Mesenchymal stem cell (in vitro differentiated cells and primary cell): ENCODE results near the gene DMAP1.

ENCODE experiments used
- DNase-seq: peaks from one replicate; pipeline ENCODE4 v3.0.0-alpha.2; 2013
- H2AFZ ChIP-seq: one replicate; pipeline ENCODE4 v1.6.1; 2013; ENCODE audit warnings: low read depth, mild to moderate bottlenecking, control low read depth, inconsistent platforms, low read length, moderate library complexity
- H2AK5ac ChIP-seq: 2 replicates; pipeline ENCODE4 v1.6.1; 2013; ENCODE audit warnings: low read length, moderate library complexity, mild to moderate bottlenecking, inconsistent platforms; ENCODE audit not compliant: severe bottlenecking
- H2BK120ac ChIP-seq: one replicate; pipeline ENCODE4 v1.6.1; 2013; ENCODE audit warnings: low read depth, mild to moderate bottlenecking, inconsistent platforms, low read length, moderate library complexity
- H2BK12ac ChIP-seq, 2 experiments: one replicate each; pipeline ENCODE4 v1.6.1; 2013; ENCODE audit warnings: inconsistent platforms in 2 of 2, low read length in 2 of 2, mild to moderate bottlenecking in 2 of 2, moderate library complexity in 2 of 2, control low read depth in 1 of 2
- H2BK15ac ChIP-seq: one replicate; pipeline ENCODE4 v1.6.1; 2013; ENCODE audit warnings: mild to moderate bottlenecking, low read depth, inconsistent platforms; ENCODE audit not compliant: poor library complexity, severe bottlenecking
- H2BK5ac ChIP-seq: 2 replicates; pipeline ENCODE4 v1.6.1; 2013; ENCODE audit warnings: low read depth, mild to moderate bottlenecking, low read length, control low read depth, inconsistent platforms; ENCODE audit not compliant: poor library complexity, severe bottlenecking
- H3K14ac ChIP-seq, 2 experiments: one replicate each; pipeline ENCODE4 v1.6.1; 2013; ENCODE audit warnings: inconsistent platforms in 2 of 2, low read length in 2 of 2, control low read depth in 1 of 2, mild to moderate bottlenecking in 1 of 2, moderate library complexity in 1 of 2
- H3K18ac ChIP-seq, 2 experiments: one replicate each; pipeline ENCODE4 v1.6.1; 2013; ENCODE audit warnings: inconsistent platforms in 2 of 2, low read length in 2 of 2, control low read depth in 1 of 2, low read depth in 1 of 2, mild to moderate bottlenecking in 1 of 2
- H3K23ac ChIP-seq, 2 experiments: one replicate each; pipeline ENCODE4 v1.6.1; 2013; ENCODE audit warnings: inconsistent platforms in 2 of 2, low read length in 2 of 2, mild to moderate bottlenecking in 2 of 2, moderate library complexity in 2 of 2, control low read depth in 1 of 2
- H3K27ac ChIP-seq: 2 replicates; pipeline ENCODE4 v1.5.1; 2013; ENCODE audit warnings: mild to moderate bottlenecking, moderate library complexity, low read length, control low read depth, inconsistent platforms; ENCODE audit not compliant: poor library complexity, severe bottlenecking
- H3K27me3 ChIP-seq, 2 experiments: 2 replicates each; pipeline versions ENCODE4 v1.6.1 to v1.7.0; 2013; ENCODE audit warnings: low read length in 2 of 2, mild to moderate bottlenecking in 2 of 2, moderate library complexity in 2 of 2, control low read depth in 1 of 2, inconsistent platforms in 1 of 2; ENCODE audit not compliant: control insufficient read depth in 1 of 2, insufficient read depth in 1 of 2
- H3K36me3 ChIP-seq, 2 experiments: 2 replicates each; pipeline versions ENCODE4 v1.6.1 to v1.7.0; 2013; ENCODE audit warnings: low read length in 2 of 2, control low read depth in 1 of 2, inconsistent platforms in 1 of 2, low read depth in 1 of 2, mild to moderate bottlenecking in 1 of 2; ENCODE audit not compliant: insufficient read depth in 2 of 2, control insufficient read depth in 1 of 2
- H3K4ac ChIP-seq, 2 experiments: one replicate each; pipeline ENCODE4 v1.6.1; 2013; ENCODE audit warnings: inconsistent platforms in 2 of 2, low read length in 2 of 2, mild to moderate bottlenecking in 2 of 2, moderate library complexity in 2 of 2, control low read depth in 1 of 2, low read depth in 1 of 2
- H3K4me1 ChIP-seq: 2 replicates; pipeline ENCODE4 v1.6.1; 2013; ENCODE audit warnings: low read depth, low read length, control low read depth; ENCODE audit not compliant: control insufficient read depth, insufficient read depth
- H3K4me2 ChIP-seq: 2 replicates; pipeline ENCODE4 v1.6.1; 2013; ENCODE audit warnings: low read length, mild to moderate bottlenecking, inconsistent platforms; ENCODE audit not compliant: poor library complexity, severe bottlenecking
- H3K4me3 ChIP-seq, 2 experiments: 2 replicates each; pipeline versions ENCODE4 v1.5.1 to v1.7.0; 2013; ENCODE audit warnings: low read length in 2 of 2, mild to moderate bottlenecking in 2 of 2, control low read depth in 1 of 2, low read depth in 1 of 2; ENCODE audit not compliant: insufficient read depth in 1 of 2
- H3K79me1 ChIP-seq: replicated peaks from 2 replicates; pipeline ENCODE4 v1.6.1; 2013; ENCODE audit warnings: mild to moderate bottlenecking, control low read depth, low read length, inconsistent platforms; ENCODE audit not compliant: poor library complexity, severe bottlenecking
- H3K9ac ChIP-seq: 2 replicates; pipeline ENCODE4 v1.7.0; 2013; ENCODE audit warnings: mild to moderate bottlenecking, low read length, moderate library complexity
- H3K9me3 ChIP-seq: 2 replicates; pipeline ENCODE4 v1.7.0; 2013; ENCODE audit warnings: mild to moderate bottlenecking, low read length; ENCODE audit not compliant: control insufficient read depth
- H4K8ac ChIP-seq: one replicate; pipeline ENCODE4 v1.6.1; 2013; ENCODE audit warnings: inconsistent platforms, mild to moderate bottlenecking, low read length, moderate library complexity
- H4K91ac ChIP-seq: one replicate; pipeline ENCODE4 v1.6.1; 2013; ENCODE audit warnings: mild to moderate bottlenecking, low read length, inconsistent platforms
- whole genome bisulfite sequencing: methylation state at CpG from one replicate; pipeline ENCODE4 v1.1.7; 2013; ENCODE audit warnings: mixed read lengths; 5-methylcytosine and 5-hydroxymethylcytosine counted together

Gene DMAP1

GRCh38 chr1:44236490-44237272, 23.4 kb downstream of the DMAP1 start:
- Histone ChIP-seq H3K27me3 (no peaks in the 10 kb centered on the region), H2BK12ac (peak overlapping the region in 1 of 2 experiments; percentile 49), H3K4me2 (no peak overlapping the region), H3K23ac (no peak overlapping the region), H3K9me3 (no peaks in the 10 kb centered on the region), H4K91ac (no peak overlapping the region), H4K8ac (no peak overlapping the region), H2BK15ac (peak overlapping the region; percentile 12), H3K4me1 (peaks cover 34% of the 10 kb centered on the region), H3K18ac (no peak overlapping the region), H3K14ac (no peak overlapping the region), H3K4me3 (no peak overlapping the region), H3K79me1 (peaks cover 8% of the 10 kb centered on the region), H3K9ac (no peak overlapping the region), H2AFZ (no peak overlapping the region), H2BK5ac (no peak overlapping the region), H3K4ac (no peak overlapping the region), H3K36me3 (peaks cover 10 to 18% of the 10 kb centered on the region in 2 experiments), H2AK5ac (peak overlapping the region; percentile 34), H2BK120ac (no peak overlapping the region), H3K27ac (no peak overlapping the region)
- 91% methylated on average over 8 of the region's 8 CpGs for WGBS
- no peak for DNase-seq

DNA sequence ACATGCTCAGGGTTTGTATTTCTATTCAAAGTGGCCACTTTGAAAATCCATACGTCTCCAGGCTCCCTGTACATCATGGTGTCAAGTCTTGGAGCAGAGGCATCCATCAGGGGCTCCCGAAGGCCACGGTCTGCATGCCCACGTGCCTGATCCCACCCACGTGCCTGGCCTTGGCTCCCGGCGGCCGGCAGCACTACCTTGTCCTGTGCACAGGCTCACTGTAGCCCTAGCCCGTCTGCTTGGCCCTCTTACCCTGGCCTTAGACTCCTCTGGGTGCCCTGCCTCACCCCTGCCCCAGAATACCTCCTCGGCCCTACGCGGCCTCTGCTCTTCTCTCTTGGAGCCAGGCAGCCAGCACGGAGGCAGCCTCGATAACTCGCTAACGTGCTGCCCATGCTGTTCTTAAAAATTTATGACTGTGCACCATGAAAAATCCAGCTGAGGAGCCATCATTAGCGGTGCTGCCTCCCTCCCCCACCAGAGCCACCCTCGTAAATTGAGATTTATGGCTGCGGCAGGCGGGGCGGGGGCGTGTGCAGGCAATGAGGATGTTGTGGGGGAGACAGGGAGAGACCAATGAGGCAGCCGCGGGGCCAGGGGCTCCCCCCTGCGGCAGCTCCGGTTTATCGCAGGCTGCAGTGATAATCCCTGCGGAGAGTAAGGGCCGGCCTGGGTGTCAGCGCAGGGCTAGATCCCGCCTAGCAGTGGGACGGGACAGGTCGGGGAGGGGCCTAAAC, 24.6 kb downstream of the DMAP1 start:
- H3K4me3 ChIP-seq, result peak overlapping the region in 1 of 2 experiments; percentile 14
- peaks cover 8% of the 10 kb centered on the region for H3K79me1 ChIP-seq
- H2AFZ ChIP-seq, result peak overlapping the region; percentile 65
- H3K9me3 ChIP-seq, result no peaks in the 10 kb centered on the region
- H2BK5ac ChIP-seq, result peak overlapping the region; percentile 15
- H3K23ac ChIP-seq, result no peak overlapping the region
- H3K9ac ChIP-seq, result no peak overlapping the region
- peak overlapping the region in 1 of 2 experiments; percentile 79 for H2BK12ac ChIP-seq
- H3K27me3 ChIP-seq, result no peaks in the 10 kb centered on the region
- peak overlapping the region in 1 of 2 experiments; percentile 87 for H3K14ac ChIP-seq
- peak overlapping the region; percentile 2 for H2AK5ac ChIP-seq
- peaks cover 10 to 27% of the 10 kb centered on the region in 2 experiments for H3K36me3 ChIP-seq
- peak overlapping the region; percentile 85 for H4K91ac ChIP-seq
- H3K4ac ChIP-seq, result peak overlapping the region; percentile 3 to 40
- H2BK15ac ChIP-seq, result peak overlapping the region; percentile 26
- peak overlapping the region; percentile 81 for H4K8ac ChIP-seq
- peak; percentile 83 for DNase-seq
- H3K27ac ChIP-seq, result no peak overlapping the region
- H3K4me1 ChIP-seq, result peaks cover 34% of the 10 kb centered on the region
- peak overlapping the region; percentile 64 to 82 for H3K18ac ChIP-seq
- H2BK120ac ChIP-seq, result no peak overlapping the region
- peak overlapping the region; percentile 69 for H3K4me2 ChIP-seq
- 29% methylated on average over 32 of the region's 33 CpGs for WGBS

GRCh38 chr1:44238660-44239059, 25.4 kb downstream of the DMAP1 start:
- H3K9me3 ChIP-seq, result no peaks in the 10 kb centered on the region
- peak overlapping the region in 1 of 2 experiments; percentile 63 for H3K4ac ChIP-seq
- H4K8ac ChIP-seq, result peak overlapping the region; percentile 89
- H3K27me3 ChIP-seq, result no peaks in the 10 kb centered on the region
- peak overlapping the region; percentile 2 for H2AK5ac ChIP-seq
- H3K9ac ChIP-seq, result no peak overlapping the region
- H3K4me3 ChIP-seq, result no peak overlapping the region
- H3K14ac ChIP-seq, result peak overlapping the region in 1 of 2 experiments; percentile 15
- H2BK12ac ChIP-seq, result peak overlapping the region; percentile 72 to 79
- no CpG with 5 or more reads among the region's 4 CpGs for WGBS
- peak overlapping the region; percentile 61 for H4K91ac ChIP-seq
- no peak overlapping the region for H3K23ac ChIP-seq
- no peak for DNase-seq
- peak overlapping the region; percentile 64 to 82 for H3K18ac ChIP-seq
- peak overlapping the region; percentile 86 for H2BK120ac ChIP-seq
- H2BK15ac ChIP-seq, result no peak overlapping the region
- no peak overlapping the region for H2BK5ac ChIP-seq
- H3K4me2 ChIP-seq, result no peak overlapping the region
- H2AFZ ChIP-seq, result no peak overlapping the region
- peaks cover 16 to 34% of the 10 kb centered on the region in 2 experiments for H3K36me3 ChIP-seq
- H3K4me1 ChIP-seq, result peaks cover 34% of the 10 kb centered on the region
- H3K27ac ChIP-seq, result peak overlapping the region; percentile 63
- H3K79me1 ChIP-seq, result peaks cover 8% of the 10 kb centered on the region
